HepG2 (cell line): ENCODE measurements around the gene SC5D. TPM values are rescaled to one million over a fixed set of nuclear protein-coding genes. Genes with fewer than 3 reads are reported as not detected.

Experiments
- ATAC-seq: fragments of 200-7000 bp; cut with Tn5 transposase; 3 replicates; pipeline ENCODE4 v1.9.1; 2020; ENCODE audit warnings: mild to moderate bottlenecking, moderate library complexity
- BruUV-seq: library from RNA; stranded (reverse); fragments of 400-500 nt; replicated peaks from 2 replicates; lab custom pipeline; 2021; lab: Mats Ljungman, UMichigan
- CTCF ChIA-PET: fragments of 300-600 bp; formaldehyde crosslinking; extraction: SDS; loops from one replicate; lab custom pipeline; 2021; ENCODE audit warnings: low total read pairs, inconsistent platforms, low intra/inter-chr PET ratio; lab: Yijun Ruan, JAX
- POLR2A ChIA-PET: fragments of 350-600 bp; sonication (Branson Sonifier 250); formaldehyde crosslinking; loops from one replicate; lab custom pipeline; 2020; ENCODE audit warnings: antibody characterized with exemption, inconsistent platforms; lab: Yijun Ruan, JAX
- DNase-seq: peaks from one replicate; pipeline ENCODE4 v3.0.0-alpha.2; 2015; ENCODE audit warnings: low spot score
- FAIRE-seq: peaks from 3 replicates; lab custom pipeline; 2011; peaks lifted over from hg19 to GRCh38; lab: Jason Lieb, UNC
- H2AFZ ChIP-seq: one replicate; pipeline ENCODE4 v1.6.1; 2011; ENCODE audit warnings: low read length, inconsistent platforms
- H3K27ac ChIP-seq: fragments of 300-600 bp; 3 replicates; pipeline ENCODE4 v1.8.0; 2011; ENCODE audit warnings: mixed run types, mild to moderate bottlenecking, mixed read lengths, low read length, inconsistent platforms; ENCODE audit not compliant: insufficient read depth; ENCODE audit errors: extremely low read length
- H3K27me3 ChIP-seq, 2 experiments: fragments of 200-600 bp in 1 of 2; 2 replicates in 1 of 2; 3 replicates in 1 of 2; pipeline versions ENCODE4 v1.6.0 to v1.8.0; 2011; ENCODE audit warnings: low read length in 2 of 2, mild to moderate bottlenecking in 2 of 2, moderate library complexity in 2 of 2, inconsistent platforms in 1 of 2; ENCODE audit not compliant: insufficient read depth in 2 of 2, control insufficient read depth in 1 of 2
- H3K36me3 ChIP-seq, 2 experiments: fragments of 200-600 bp in 1 of 2; replicated peaks in 1 of 2; 2 replicates in 1 of 2; 3 replicates in 1 of 2; pipeline versions ENCODE4 v1.5.1 to v1.8.0; 2011; ENCODE audit warnings: low read length in 2 of 2, inconsistent platforms in 1 of 2; ENCODE audit not compliant: insufficient read depth in 2 of 2, control insufficient read depth in 1 of 2
- H3K4me1 ChIP-seq: 2 replicates; pipeline ENCODE4 v1.5.1; 2012; ENCODE audit warnings: low read length, inconsistent platforms; ENCODE audit not compliant: insufficient read depth
- H3K4me2 ChIP-seq: 2 replicates; pipeline ENCODE4 v1.6.0; 2011; ENCODE audit warnings: low read depth, low read length, inconsistent platforms
- H3K4me3 ChIP-seq, 3 experiments: fragments of 200-600 bp in 1 of 3; sonication (generic), shearing (Covaris generic) in 1 of 3; replicated peaks in 1 of 3; 2 replicates each; pipeline ENCODE4 v1.5.1; 2011 to 2016; ENCODE audit warnings: low read length in 3 of 3, inconsistent platforms in 2 of 3, low read depth in 2 of 3, mild to moderate bottlenecking in 2 of 3, control low read depth in 1 of 3, mixed read lengths in 1 of 3; ENCODE audit not compliant: insufficient read depth in 1 of 3
- H3K79me2 ChIP-seq: one replicate; pipeline ENCODE4 v1.6.1; 2011; ENCODE audit warnings: low read length, inconsistent platforms; ENCODE audit not compliant: insufficient read depth
- H3K9ac ChIP-seq: 2 replicates; pipeline ENCODE4 v1.6.0; 2011; ENCODE audit warnings: mild to moderate bottlenecking, low read depth, low read length, inconsistent platforms; ENCODE audit not compliant: insufficient read depth
- H3K9me3 ChIP-seq: 2 replicates; pipeline ENCODE4 v1.5.1; 2012; ENCODE audit warnings: mild to moderate bottlenecking, low read length
- H4K20me1 ChIP-seq: 2 replicates; pipeline ENCODE4 v1.6.0; 2011; ENCODE audit warnings: inconsistent platforms, mild to moderate bottlenecking, low read length, moderate library complexity; ENCODE audit not compliant: insufficient read depth
- FOSL2 ChIP-seq: sonication (generic); formaldehyde crosslinking; IDR thresholded peaks from 2 replicates; pipeline ENCODE4 v1.4.0; 2020; ENCODE audit warnings: missing genetic modification reagents
- HNRNPUL1 ChIP-seq: fragments of 200-400 bp; formaldehyde crosslinking; IDR thresholded peaks from 2 replicates; pipeline ENCODE4 v1.6.1; 2017; ENCODE audit warnings: low read depth, mild to moderate bottlenecking, low read length, moderate library complexity
- JUN ChIP-seq: sonication (generic); formaldehyde crosslinking; IDR thresholded peaks from 2 replicates; pipeline ENCODE4 v1.4.0; 2020; ENCODE audit warnings: mild to moderate bottlenecking, missing genetic modification reagents
- PITX1 ChIP-seq: sonication (generic); formaldehyde crosslinking; IDR thresholded peaks from 2 replicates; pipeline ENCODE4 v1.5.1; 2020; ENCODE audit warnings: mild to moderate bottlenecking, missing genetic modification reagents
- WGBS: methylation state at CpG from one replicate; pipeline ENCODE4 v1.1.6; 2017; ENCODE audit warnings: low lambda C conversion rate; 5-methylcytosine and 5-hydroxymethylcytosine counted together
- in situ Hi-C: cut with HindIII; loops from 2 replicates; pipeline ENCODE4 v1.10.0; 2017; ENCODE audit warnings: low pct_unique_long_range_greater_than_20kb; ENCODE audit not compliant: extremely low pct_ligation_motif_present
- intact Hi-C: fragments of 100-400 bp; cut with micrococcal nuclease; formaldehyde crosslinking; loops from one replicate; pipeline ENCODE4 v1.10.0; 2022; ENCODE audit not compliant: unreplicated experiment
- polyA plus RNA-seq, 8 experiments: library from polyadenylated mRNA; depleted of rRNA in 3 of 8; stranded (reverse) in 7 of 8; unstranded in 1 of 8; fragments of >200 nt; fragmentation: Illumina TruSeq in 4 of 8; extraction: Trizol in 4 of 8; gene quantifications; 2 replicates each; pipeline versions ENCODE4 v1.2.1 to v1.2.3, GENCODE V29; 2011 to 2016; ENCODE audit warnings: low read depth in 4 of 8, missing spikeins in 1 of 8, mixed read lengths in 1 of 8; ENCODE audit not compliant: insufficient read depth in 1 of 8
- total RNA-seq, 5 experiments: library from RNA; depleted of rRNA; stranded (reverse); fragments of >200 nt; fragmentation: Illumina TruSeq; extraction: Trizol; gene quantifications; 2 replicates each; pipeline ENCODE4 v1.2.3, GENCODE V29; 2016; ENCODE audit warnings: low read depth in 1 of 5
- TF ChIP-seq, protein P1 (sequence below): sonication (generic); formaldehyde crosslinking; IDR thresholded peaks from 2 replicates; pipeline ENCODE4 v1.8.0; 2022; ENCODE audit warnings: low read depth, missing genetic modification reagents

The SC5D gene
- total and polyA plus RNA-seq, 2 of the 13 experiments (the other 11 are each of a cell fraction or from before 2014, with no cell fraction given): 84.4 to 155 TPM

DNA sequence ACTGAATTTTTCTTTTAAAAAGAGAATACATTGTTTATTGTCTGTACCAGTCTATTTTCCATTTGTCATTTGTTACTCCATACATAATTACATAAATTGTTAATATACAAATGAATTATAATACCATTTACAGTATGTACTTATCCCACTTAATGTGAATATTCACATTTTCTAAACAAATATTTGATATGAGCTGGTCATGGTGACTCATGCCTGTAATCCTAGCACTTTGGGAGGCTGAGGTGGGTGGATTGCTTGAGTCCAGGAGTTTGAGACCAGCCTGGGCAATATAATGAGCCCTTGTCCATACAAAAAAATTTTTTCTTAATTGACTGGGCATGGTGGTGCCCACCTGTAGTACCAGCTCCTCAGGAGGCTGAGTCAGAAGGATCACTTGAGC, 6.8 kb downstream of the SC5D start:
- Histone ChIP-seq H3K4me2 (no peak overlapping the region), H2AFZ (no peak overlapping the region), H3K36me3 (peaks cover 0 to 9% of the 10 kb centered on the region in 2 experiments; a peak in 3 of 5 replicates), H3K9ac (no peak overlapping the region), H3K4me3 (no peak overlapping the region), H3K79me2 (peaks cover 86% of the 10 kb centered on the region), H4K20me1 (peaks cover 41% of the 10 kb centered on the region), H3K4me1 (peaks cover 47% of the 10 kb centered on the region), H3K27me3 (no peaks in the 10 kb centered on the region), H3K9me3 (no peaks in the 10 kb centered on the region), H3K27ac (no peak overlapping the region)
- FAIRE-seq (no peak), ATAC-seq (no peak), DNase-seq (no peak)
- CTCF ChIA-PET: no interaction called here
- POLR2A ChIA-PET: no interaction called here
- in situ Hi-C loops: no loop called here
- intact Hi-C loops: no loop called here
- TF ChIP-seq FOSL2 (CRISPR knock-in tag) (peak; percentile 51; the same call in 1 of the 2 replicates), JUN (CRISPR knock-in tag) (no peak), PITX1 (CRISPR knock-in tag) (no peak)
- no TSS peak for BruUV-seq

DNA sequence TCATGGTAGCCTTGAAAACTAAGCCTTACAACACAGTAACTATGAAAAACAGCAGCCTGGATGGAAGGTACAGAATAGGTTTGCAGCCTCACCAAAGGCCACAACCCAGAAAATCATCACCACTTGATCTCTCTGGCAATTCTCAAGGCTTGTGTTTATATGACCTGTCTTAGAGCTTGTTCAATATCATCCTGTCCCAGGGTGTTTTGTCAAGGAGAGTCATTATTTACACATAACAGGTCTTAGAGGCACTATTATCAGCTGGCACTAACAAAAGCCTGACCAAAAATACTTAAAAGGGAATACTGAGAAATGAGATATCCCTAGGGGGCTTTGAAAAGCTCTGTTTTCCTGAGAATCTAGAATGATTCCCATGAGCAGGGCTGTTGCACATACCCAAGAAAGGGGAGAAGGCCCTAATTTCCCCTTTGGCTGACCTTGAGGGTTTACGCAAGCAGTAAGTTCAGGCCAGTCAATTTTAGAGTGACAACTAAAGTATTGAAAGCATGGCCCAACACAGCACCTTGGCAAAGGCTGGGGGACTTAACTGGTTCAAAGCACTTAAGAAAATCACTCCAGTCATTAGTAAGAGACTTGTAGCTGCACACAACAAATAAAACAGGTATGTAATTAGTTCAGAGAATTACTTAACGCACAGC, 7.9 kb downstream of the SC5D start:
- Histone ChIP-seq H3K9me3 (no peaks in the 10 kb centered on the region), H3K79me2 (peaks cover 76% of the 10 kb centered on the region), H3K4me3 (no peak overlapping the region), H2AFZ (no peak overlapping the region), H3K36me3 (peaks cover 0 to 19% of the 10 kb centered on the region in 2 experiments; a peak in 3 of 5 replicates), H3K4me2 (no peak overlapping the region), H3K27ac (peak overlapping the region; percentile 14), H4K20me1 (peaks cover 31% of the 10 kb centered on the region), H3K27me3 (no peaks in the 10 kb centered on the region), H3K9ac (no peak overlapping the region), H3K4me1 (peaks cover 36% of the 10 kb centered on the region)
- intact Hi-C loops (no loop called here), in situ Hi-C loops (no loop called here)
- no TSS peak for BruUV-seq
- CTCF ChIA-PET: no interaction called here
- 100% methylated on average over 2 of the region's 2 CpGs for WGBS
- ATAC-seq: no peak; the same call in 2 of the 3 replicates
- POLR2A ChIA-PET: no interaction called here
- FAIRE-seq: no peak
- DNase-seq: no peak
- TF ChIP-seq HNRNPUL1: no peak
- TF ChIP-seq, protein P1, sequence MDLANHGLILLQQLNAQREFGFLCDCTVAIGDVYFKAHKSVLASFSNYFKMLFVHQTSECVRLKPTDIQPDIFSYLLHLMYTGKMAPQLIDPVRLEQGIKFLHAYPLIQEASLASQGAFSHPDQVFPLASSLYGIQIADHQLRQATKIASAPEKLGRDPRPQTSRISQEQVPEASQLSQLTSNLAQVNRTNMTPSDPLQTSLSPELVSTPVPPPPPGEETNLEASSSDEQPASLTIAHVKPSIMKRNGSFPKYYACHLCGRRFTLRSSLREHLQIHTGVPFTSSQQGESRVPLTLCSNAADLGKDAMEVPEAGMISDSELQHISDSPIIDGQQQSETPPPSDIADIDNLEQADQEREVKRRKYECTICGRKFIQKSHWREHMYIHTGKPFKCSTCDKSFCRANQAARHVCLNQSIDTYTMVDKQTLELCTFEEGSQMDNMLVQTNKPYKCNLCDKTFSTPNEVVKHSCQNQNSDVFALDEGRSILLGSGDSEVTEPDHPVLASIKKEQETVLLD (CRISPR knock-in tag): no peak
- TF ChIP-seq JUN (CRISPR knock-in tag): no peak
- TF ChIP-seq, all 625 proteins: peak for 0
